Mammary epithelial cell (primary cell): ENCODE results near the gene KHDC3L.
"Not testable (repeated sequence)": the region's sequence is repeated elsewhere in the genome, so short reads cannot be mapped to it uniquely, and the experiment has no call there.

Experiments used
- EZH2 ChIP-seq: IDR thresholded peaks from 2 replicates; pipeline ENCODE4 v1.6.1; 2012; ENCODE audit warnings: low read length, inconsistent platforms, borderline replicate concordance
- TF ChIP-seq, protein P1 (sequence below), 2 donors: IDR thresholded peaks in 1 of 2; conservative IDR thresholded peaks in 1 of 2; 2 replicates each; pipeline ENCODE4 v1.5.1; 2011 to 2012; ENCODE audit warnings: inconsistent platforms in 2 of 2, low read length in 2 of 2, mild to moderate bottlenecking in 2 of 2, control low read depth in 1 of 2, low read depth in 1 of 2; ENCODE audit not compliant: insufficient read depth in 1 of 2; ENCODE audit errors: extremely low read depth in 1 of 2

DNA sequence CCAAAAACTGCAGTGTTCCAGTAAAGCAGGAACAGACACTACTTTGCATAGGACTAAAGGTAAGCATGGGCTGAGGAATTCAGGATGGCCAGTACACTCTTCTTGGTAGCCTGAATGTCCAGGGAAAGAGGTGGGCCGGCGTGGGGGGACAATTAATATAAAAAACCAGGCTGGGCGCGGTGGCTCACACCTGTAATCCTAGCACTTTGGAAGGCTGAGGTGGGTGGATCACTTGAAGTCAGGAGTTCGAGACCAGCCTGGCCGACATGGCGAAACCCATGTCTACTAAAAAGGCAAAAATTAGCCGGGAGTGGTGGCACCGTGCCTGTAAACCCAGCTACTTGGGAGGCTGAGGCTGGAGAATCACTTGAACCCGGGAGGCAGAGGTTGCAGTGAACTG is 19.1 kb downstream of the KHDC3L start:
- TF ChIP-seq, protein P1, sequence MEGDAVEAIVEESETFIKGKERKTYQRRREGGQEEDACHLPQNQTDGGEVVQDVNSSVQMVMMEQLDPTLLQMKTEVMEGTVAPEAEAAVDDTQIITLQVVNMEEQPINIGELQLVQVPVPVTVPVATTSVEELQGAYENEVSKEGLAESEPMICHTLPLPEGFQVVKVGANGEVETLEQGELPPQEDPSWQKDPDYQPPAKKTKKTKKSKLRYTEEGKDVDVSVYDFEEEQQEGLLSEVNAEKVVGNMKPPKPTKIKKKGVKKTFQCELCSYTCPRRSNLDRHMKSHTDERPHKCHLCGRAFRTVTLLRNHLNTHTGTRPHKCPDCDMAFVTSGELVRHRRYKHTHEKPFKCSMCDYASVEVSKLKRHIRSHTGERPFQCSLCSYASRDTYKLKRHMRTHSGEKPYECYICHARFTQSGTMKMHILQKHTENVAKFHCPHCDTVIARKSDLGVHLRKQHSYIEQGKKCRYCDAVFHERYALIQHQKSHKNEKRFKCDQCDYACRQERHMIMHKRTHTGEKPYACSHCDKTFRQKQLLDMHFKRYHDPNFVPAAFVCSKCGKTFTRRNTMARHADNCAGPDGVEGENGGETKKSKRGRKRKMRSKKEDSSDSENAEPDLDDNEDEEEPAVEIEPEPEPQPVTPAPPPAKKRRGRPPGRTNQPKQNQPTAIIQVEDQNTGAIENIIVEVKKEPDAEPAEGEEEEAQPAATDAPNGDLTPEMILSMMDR (conservative IDR thresholded peaks at IDR 0.05 in 1 of 2, IDR thresholded peaks at IDR 0.05 in 1 of 2; ENCODE audit: extremely low read depth in 1 of 2, insufficient read depth in 1 of 2, low read depth in 1 of 2, low read length in 2 of 2) = not testable (repeated sequence)
- TF ChIP-seq EZH2 = not testable (repeated sequence)
